ENCODE data around the gene TAS2R39. TPM values are rescaled to one million over a fixed set of nuclear protein-coding genes. Genes with fewer than 3 reads are reported as not detected.

The TAS2R39 gene
- total and polyA plus RNA-seq, 5 donors from 2014 or later, result not detected

- no peak overlapping the region for H3K27ac ChIP-seq (ENCODE audit: insufficient read depth, low read length, poor library complexity, severe bottlenecking)
- H3K4me1 ChIP-seq (ENCODE audit: control insufficient read depth, insufficient read depth, low read length, poor library complexity, severe bottlenecking), result no peaks in the 10 kb centered on the region
- H3K36me3 ChIP-seq (ENCODE audit: control insufficient read depth, insufficient read depth, low read length), result no peaks in the 10 kb centered on the region
- Mint-ChIP-seq H3K27ac (no peak overlapping the region), H3K9me3 (peaks cover 0 to 1% (median 0%) of the 10 kb centered on the region in 7 donors), H3K27me3 (peaks cover 29% of the 10 kb centered on the region), H3K4me3 (no peak overlapping the region), H3K4me1 (no peaks in the 10 kb centered on the region), H3K36me3 (no peaks in the 10 kb centered on the region)
- no peak overlapping the region for H3K4me3 ChIP-seq (ENCODE audit: low read depth, low read length)
- peaks cover 1% of the 10 kb centered on the region for H3K27me3 ChIP-seq (ENCODE audit: control insufficient read depth, insufficient read depth, low read length)
- no peaks in the 10 kb centered on the region for H3K9me3 ChIP-seq (ENCODE audit: control insufficient read depth in 2 of 2, low read length in 2 of 2)
- ATAC-seq (ENCODE audit: low read depth in 2 of 2), result no peak
- no peak for DNase-seq
Observed at GRCh38 chr7:143229054-143229790, 46.0 kb downstream of the TAS2R39 start.

GRCh38 chr7:143230602-143231457 lies 47.6 kb downstream of the TAS2R39 start:
- Mint-ChIP-seq H3K36me3 (no peaks in the 10 kb centered on the region), H3K27ac (no peak overlapping the region), H3K9me3 (peaks cover 0 to 6% (median 0%) of the 10 kb centered on the region in 7 donors), H3K4me1 (no peaks in the 10 kb centered on the region), H3K27me3 (peaks cover 45% of the 10 kb centered on the region), H3K4me3 (no peak overlapping the region)
- Histone ChIP-seq H3K27me3 (ENCODE audit: control insufficient read depth, insufficient read depth, low read length) (peaks cover 1% of the 10 kb centered on the region), H3K36me3 (ENCODE audit: control insufficient read depth, insufficient read depth, low read length) (no peaks in the 10 kb centered on the region), H3K4me1 (ENCODE audit: control insufficient read depth, insufficient read depth, low read length, poor library complexity, severe bottlenecking) (no peaks in the 10 kb centered on the region), H3K27ac (ENCODE audit: insufficient read depth, low read length, poor library complexity, severe bottlenecking) (no peak overlapping the region), H3K9me3 (ENCODE audit: control insufficient read depth in 2 of 2, low read length in 2 of 2) (peaks cover 3 to 4% of the 10 kb centered on the region in 2 experiments), H3K4me3 (ENCODE audit: low read depth, low read length) (no peak overlapping the region)
- DNase-seq (no peak), ATAC-seq (ENCODE audit: low read depth in 2 of 2) (no peak)

Other genes with a start within 250 kb of the TAS2R39 start
- gene TRPV5, start 249.7 kb upstream of the TAS2R39 start, total RNA-seq, result not detected
- not detected for gene TRPV5, start 249.7 kb upstream of the TAS2R39 start, polyA plus RNA-seq
- not detected for gene LLCFC1, start 243.9 kb upstream of the TAS2R39 start, total RNA-seq
- not detected for gene LLCFC1, start 243.9 kb upstream of the TAS2R39 start, polyA plus RNA-seq
- gene KEL, start 221.1 kb upstream of the TAS2R39 start, total RNA-seq, result 1.1 TPM
- not detected for gene KEL, start 221.1 kb upstream of the TAS2R39 start, polyA plus RNA-seq
- not detected for gene OR9A2, start 156.3 kb upstream of the TAS2R39 start, total RNA-seq
- gene OR9A2, start 156.3 kb upstream of the TAS2R39 start, polyA plus RNA-seq, result not detected
- gene OR6V1, start 131.1 kb upstream of the TAS2R39 start, total RNA-seq, result not detected
- not detected for gene OR6V1, start 131.1 kb upstream of the TAS2R39 start, polyA plus RNA-seq
- not detected for gene PIP, start 51.3 kb upstream of the TAS2R39 start, total RNA-seq
- not detected for gene PIP, start 51.3 kb upstream of the TAS2R39 start, polyA plus RNA-seq
- not detected for gene TAS2R40, start 38.6 kb downstream of the TAS2R39 start, total RNA-seq
- gene TAS2R40, start 38.6 kb downstream of the TAS2R39 start, polyA plus RNA-seq, result not detected
- 475 TPM for gene GSTK1, start 80.0 kb downstream of the TAS2R39 start, total RNA-seq
- gene GSTK1, start 80.0 kb downstream of the TAS2R39 start, polyA plus RNA-seq, result 100 to 1,000 TPM; 589 to 845 (median 707) TPM
- gene TMEM139, start 101.5 kb downstream of the TAS2R39 start, total RNA-seq, result 0.91 TPM
- 1 to 10 TPM in 2 of 4 donors, under 1 TPM in 2; 0.75 to 1.3 (median 1.0) TPM for gene TMEM139, start 101.5 kb downstream of the TAS2R39 start, polyA plus RNA-seq
- gene CASP2, start 104.9 kb downstream of the TAS2R39 start, total RNA-seq, result 61.4 TPM
- gene CASP2, start 104.9 kb downstream of the TAS2R39 start, polyA plus RNA-seq, result 10 to 100 TPM; 20.5 to 27.1 (median 24.1) TPM
- gene CLCN1, start 132.7 kb downstream of the TAS2R39 start, total RNA-seq, result not detected
- gene CLCN1, start 132.7 kb downstream of the TAS2R39 start, polyA plus RNA-seq, result under 1 TPM in 1 of 4 donors, not detected in 3; 0.05 TPM
- 0.27 TPM for gene FAM131B, start 179.3 kb downstream of the TAS2R39 start, total RNA-seq
- under 1 TPM in 3 of 4 donors, not detected in 1; 0.14 to 0.36 (median 0.35) TPM for gene FAM131B, start 179.3 kb downstream of the TAS2R39 start, polyA plus RNA-seq
- 174 TPM for gene ZYX, start 197.9 kb downstream of the TAS2R39 start, total RNA-seq
- 100 to 1,000 TPM in 1 of 4 donors, 10 to 100 TPM in 3; 81.1 to 105 (median 89.5) TPM for gene ZYX, start 197.9 kb downstream of the TAS2R39 start, polyA plus RNA-seq
- gene EPHA1, start 225.4 kb downstream of the TAS2R39 start, total RNA-seq, result 5.0 TPM
- gene EPHA1, start 225.4 kb downstream of the TAS2R39 start, polyA plus RNA-seq, result 10 to 100 TPM in 1 of 4 donors, 1 to 10 TPM in 3; 1.4 to 10.3 (median 4.8) TPM